GM18508 (cell line): ENCODE measurements around the gene DCAKD.

ENCODE experiments used
- ATAC-seq: cut with Tn5 transposase; IDR thresholded peaks from one replicate; pipeline ENCODE4 v1.9.1; 2021; ENCODE audit warnings: moderate number of reproducible peaks; ENCODE audit not compliant: insufficient read depth, unreplicated experiment

DCAKD gene, protein sequence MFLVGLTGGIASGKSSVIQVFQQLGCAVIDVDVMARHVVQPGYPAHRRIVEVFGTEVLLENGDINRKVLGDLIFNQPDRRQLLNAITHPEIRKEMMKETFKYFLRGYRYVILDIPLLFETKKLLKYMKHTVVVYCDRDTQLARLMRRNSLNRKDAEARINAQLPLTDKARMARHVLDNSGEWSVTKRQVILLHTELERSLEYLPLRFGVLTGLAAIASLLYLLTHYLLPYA

DNA sequence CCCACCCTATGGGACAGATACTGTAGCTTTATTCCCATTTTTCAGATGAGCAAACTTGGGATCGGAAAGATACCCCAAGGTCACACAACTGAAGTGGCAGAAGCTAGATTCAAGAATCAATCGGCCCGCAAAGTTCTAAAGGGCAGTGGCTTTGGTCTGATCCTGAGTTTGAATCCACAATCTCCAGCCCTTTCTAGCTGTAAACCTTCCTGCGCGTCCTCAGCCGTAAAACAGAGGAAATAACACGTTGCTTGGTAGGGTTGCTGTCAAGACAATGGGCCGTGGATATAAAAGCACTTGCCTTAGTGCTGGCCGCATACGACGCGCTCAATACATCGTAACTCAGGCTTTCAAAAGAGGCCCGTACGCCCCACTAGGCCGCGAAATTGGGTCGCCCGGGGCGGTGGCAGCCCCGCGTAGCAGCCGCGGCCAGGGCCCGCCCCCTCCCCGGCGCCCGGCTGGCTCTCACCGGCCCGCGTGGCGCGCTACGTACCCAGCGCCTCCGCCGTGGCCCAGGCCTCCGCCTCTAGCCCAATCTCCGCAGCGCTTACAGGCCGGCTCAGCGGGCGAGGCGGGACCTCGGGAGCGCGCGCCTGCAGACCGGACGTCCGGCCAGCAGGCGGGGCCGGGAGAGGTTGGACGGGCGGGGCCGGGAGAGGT lies at the start of gene DCAKD:
TSS of gene DCAKD (minus strand) at position 573 of the 660 bp plus-strand sequence. CDS start 16,747 bp downstream, outside the sequence.
- ATAC-seq = no peak

DNA sequence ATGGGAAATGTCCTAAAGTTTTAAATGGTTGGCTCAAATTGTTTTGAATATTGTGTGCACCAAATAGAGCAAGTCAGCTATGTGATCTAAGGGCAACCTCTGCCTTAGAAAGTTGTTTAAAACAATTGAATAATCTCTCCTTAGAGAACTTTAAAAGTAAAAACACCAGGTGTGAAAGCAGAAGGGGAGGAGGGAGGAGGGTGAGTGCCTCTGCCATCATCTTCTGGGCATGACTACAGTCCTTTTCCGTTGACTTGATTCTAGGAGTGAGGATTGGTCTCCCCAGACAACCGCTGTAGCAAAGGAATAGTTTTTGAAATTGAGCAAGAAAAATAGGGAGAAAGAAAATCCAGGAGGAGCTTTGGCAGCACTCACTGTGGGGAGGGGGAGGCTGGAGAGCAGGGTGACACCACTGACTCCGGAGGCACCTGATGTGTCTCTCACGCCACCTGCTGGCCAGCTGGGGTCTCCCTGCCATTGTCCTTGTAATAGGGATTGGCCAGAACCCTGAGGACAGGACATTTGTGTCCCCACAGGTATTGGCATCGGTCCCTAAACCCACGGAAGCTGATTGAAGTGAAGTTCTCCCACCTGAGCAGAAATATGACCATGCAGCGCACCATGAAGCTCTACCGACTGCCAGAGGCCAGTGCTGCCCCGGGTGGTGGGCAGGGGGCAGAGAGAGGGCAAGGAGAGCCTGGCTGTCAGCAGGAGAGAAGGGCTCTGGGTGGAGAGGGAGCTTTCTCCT lies 47.6 kb upstream of the DCAKD start:
- ATAC-seq = no peak

DNA sequence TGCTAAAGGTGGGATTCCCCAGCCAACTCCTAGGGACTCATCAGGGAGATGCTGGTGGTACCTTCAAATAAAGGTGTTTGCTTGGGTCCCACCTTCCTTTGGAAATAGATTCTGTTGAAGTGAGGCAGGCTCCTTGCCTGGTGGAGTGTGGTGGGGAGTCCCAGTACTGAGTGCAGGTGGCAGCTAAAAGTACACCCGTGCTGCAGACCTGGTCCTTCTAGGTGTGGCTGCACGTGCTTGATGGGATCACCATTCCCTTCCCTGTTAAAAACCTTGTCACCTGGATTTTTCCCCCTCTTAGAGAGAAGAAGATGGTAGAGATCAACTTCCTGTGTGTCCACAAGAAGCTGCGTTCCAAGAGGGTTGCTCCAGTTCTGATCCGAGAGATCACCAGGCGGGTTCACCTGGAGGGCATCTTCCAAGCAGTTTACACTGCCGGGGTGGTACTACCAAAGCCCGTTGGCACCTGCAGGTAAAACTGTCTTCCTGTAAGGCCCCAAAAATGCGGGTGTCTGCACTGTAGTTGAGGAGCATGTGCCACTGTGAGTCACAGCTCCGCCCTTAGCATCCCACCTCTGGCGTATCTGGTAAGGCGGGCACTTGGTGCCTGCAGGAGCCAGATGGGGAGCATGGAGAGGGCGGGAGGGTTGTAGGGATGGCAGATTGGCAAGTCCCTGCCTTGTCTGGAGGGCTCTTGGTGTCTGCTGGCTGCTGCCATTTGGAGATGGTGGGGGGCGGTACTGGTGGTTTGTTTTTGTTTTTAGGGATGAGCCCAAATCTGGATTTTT lies 46.8 kb upstream of the DCAKD start:
- ATAC-seq = no peak

DNA sequence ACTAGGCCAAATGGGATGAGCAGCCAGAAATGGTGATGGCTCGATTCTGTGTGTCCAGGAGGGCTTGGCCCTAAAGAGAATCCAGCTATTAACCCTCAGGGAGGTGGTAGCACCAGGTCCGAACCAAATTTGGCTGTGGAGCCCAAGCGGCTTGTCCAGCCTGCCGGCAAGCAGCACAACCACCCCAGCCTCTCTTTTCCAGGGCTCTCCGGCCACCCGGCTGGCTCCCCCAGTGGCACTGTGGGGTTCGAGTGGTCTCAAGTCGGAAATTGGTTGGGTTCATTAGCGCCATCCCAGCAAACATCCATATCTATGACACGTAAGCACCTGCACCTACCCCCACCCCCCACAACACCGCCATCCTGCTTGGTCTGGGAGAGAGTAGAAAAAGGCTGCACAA lies 45.5 kb upstream of the DCAKD start:
- ATAC-seq = no peak

GRCh38 chr17:45096141-45096540 lies 44.7 kb upstream of the DCAKD start:
- ATAC-seq = no peak

DNA sequence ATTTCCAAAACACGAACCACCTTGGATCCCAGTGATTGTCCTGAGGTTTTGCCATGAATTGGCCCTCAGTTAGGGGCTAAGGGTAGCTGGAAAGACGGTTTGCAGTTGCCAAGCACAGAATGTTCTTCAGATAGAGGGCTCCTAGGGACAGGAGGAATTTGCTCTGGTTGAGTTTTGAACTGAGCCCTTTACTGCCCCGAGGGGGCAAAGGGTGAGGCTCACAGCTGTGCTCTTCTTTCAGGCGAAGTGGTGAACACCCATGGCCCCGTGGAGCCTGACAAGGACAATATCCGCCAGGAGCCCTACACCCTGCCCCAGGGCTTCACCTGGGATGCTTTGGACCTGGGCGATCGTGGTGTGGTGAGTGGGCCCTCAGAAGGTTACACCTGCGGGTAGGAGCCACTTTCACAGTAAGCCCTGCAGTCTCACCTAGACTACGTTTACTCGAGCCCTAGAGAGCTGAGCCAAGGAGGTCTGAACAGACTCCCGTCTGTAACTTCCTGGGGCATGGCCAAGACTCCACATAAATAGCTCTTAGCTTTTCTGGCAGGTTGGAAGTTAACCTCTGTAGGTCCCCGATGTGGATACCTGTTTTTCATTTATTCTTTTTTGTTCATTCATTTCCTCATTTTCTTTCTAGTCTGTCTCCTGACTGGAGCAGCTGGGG lies 42.1 kb upstream of the DCAKD start:
- no peak for ATAC-seq

DNA sequence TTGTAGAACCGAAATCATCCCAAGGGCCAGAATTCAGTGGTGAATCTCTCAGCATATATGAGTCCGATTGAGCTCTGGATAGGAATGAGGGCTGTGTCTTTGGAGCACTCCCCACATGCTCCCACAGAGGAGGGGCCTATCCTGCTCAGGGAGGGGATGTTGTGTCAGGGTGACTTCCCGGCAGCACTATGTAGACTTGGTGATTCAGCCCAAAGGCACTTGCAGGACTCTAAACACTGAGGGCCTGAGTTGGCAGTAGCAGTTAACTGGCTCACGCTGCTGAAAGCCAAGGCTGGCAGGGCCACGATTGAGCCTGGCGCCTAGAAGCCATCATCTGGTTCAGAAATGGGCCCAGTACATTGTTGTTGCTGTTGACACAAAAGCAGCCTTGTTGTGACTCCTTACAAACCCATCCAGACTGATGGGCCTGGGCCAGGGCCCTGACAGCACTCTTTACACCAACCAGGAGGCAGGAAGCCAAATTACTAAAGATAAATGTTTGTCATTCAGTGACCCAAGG lies 41.5 kb upstream of the DCAKD start:
- no peak for ATAC-seq

- no peak for ATAC-seq
Measured at GRCh38 chr17:45091778-45092425, 40.5 kb upstream of the DCAKD start.

- ATAC-seq = no peak
Measured at GRCh38 chr17:45090711-45091110, 39.3 kb upstream of the DCAKD start.

DNA sequence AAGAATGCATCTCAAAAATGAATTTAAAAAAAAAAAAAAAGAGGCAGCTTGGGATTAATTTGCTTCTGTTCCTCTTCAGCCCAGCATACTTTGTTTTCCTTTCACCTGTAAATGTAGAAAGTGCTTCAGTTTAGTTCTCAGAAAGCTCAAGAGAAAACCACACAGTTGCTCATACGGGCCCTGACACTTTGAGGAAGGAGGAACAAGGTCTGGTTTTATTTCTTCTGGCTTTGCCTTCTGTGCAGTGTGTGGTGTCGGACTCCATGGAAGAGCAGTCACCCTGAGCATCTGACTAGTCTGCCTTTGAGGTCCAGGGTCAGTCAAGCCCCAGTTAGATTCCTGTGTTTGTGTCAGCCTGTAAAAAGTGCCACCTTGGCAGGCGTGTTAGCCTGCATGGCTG lies 37.3 kb upstream of the DCAKD start:
- ATAC-seq = no peak

DNA sequence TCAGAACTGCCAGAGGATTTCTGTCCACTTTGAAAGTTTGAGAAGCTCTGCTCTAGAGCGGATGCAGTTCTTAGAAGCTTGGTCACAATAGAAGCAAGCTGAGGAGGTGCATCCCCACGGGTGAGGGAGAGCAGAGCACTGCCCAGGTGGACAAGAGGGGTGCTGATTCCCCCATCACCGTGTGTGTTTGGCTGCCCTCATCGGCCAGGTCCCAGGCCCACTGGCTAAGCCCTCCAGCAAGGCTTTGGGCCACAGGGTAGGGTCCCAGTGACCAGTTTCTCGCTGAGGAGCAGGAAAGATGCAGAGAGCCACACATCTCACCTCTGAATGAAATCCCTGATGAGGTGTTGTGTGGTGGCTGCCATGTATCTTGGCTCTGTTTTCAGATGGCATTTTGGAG lies 36.5 kb upstream of the DCAKD start:
- ATAC-seq = no peak

DNA sequence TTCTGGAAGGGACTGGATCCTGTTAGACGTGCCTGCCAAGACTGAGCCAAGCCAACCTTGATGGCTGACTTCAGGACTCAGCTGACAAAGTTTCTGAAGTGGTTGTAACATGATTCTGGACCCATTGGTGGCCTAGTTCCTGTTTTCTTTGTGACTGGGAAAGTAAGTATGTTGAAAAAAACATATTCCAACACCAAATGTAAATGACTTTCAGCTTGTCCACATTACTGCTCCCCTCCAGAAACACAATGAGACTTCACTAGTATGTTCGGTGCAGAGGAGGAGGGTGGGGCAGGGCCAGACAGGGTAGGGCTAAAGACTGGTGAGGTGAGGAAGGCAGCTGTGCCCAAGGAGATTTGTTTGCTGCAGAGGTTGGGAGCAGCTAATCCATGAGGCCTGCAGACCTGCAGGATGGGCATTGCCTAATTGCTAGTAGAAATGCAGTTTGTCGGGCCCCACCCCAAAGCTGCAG lies 36.1 kb upstream of the DCAKD start:
- no peak for ATAC-seq

DNA sequence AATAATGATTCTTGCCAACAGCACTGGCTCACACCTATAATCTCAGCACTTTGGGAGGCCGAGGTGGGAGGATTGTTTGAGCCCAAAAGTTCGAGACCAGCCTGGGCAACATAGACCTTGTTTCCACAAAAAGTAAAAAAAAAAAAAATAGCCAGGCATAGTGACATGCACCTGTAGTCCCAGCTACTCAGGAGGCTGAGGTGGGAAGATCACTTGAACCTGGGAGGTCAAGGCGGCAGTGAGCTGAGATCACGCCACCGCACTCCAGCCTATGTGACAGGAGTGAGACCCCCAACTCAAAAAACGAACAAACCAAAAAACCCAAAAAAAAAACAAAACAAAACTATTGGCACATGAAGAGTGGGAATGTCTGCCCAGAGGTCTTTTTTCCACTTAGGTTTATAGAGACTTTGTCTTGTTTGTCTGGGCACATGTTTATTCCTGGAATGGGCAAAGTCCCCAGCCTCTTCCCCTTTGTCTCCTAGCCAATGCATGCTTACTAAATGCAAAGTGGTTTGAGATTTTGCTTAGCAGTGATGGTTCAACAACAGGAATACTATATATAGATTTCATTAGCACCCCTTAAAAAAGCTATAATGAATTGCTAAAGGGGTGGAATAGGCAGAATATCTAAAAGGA lies 35.6 kb upstream of the DCAKD start:
- no peak for ATAC-seq

DNA sequence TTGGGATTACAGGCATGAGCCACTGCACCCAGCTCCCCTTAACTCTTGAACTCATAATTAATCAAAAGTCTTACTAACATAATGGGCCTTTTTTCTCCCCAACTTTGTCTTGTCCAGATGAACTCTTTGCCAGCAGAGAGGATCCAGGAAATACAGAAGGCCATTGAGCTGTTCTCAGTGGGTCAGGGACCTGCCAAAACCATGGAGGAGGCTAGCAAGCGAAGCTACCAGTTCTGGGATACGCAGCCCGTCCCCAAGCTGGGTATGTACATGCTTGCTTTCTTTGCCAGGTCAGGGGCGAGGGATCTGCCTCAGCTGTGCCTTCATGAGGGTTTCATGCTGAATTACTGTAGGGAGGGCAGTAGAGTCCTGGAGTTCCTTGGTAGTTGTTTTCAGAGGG lies 35.0 kb upstream of the DCAKD start:
- ATAC-seq = no peak

DNA sequence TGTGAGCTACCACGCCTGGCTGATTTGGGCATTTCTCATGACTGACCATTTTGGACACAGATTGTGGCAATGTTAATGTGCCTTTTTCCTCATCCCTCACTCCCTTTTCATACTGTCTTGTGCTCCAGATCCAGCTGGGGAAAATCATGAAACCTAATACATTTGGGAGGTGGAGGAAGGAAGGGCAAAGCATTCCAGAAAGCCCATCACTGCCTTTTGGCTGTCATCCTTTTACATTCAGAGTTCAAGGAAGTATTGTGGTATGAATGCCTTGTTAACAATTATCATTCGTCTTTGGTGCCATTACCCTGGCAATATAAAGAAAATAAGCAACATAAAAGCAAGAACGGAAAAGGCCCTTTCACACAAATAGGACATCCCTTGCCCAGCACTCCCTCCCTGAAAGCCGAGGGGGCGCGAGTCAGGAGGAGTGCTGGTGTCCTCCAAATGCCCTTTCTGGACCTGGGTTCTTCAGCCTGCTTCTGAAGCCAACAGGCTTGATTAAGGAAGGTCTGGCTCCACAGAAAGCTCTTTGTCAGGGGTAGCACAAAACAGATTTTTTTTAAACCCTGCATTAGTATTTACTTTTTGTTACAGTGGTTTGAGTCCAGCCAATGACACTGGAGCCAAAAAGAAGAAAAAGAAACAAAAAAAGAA lies 29.7 kb upstream of the DCAKD start:
- no peak for ATAC-seq

DNA sequence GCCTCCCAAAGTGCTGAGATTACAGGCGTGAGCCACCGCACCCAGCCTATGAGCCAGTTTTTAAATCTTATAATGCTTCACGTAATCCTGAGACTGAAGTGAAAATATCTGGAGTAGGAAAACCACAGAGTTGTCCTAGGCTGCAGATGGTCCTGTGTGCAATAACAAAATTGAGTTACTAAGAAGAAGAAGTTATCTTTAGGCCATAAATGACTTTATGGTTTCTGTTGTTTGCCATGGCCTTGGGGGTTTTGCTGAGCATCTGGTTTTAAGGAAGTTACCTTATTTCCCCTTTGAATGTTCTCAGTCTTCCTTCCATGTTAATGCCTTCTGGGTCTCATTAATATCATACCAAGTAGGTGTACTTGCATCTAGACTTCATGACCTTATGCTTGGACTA lies 26.2 kb upstream of the DCAKD start:
- ATAC-seq = no peak

GRCh38 chr17:45073414-45074070 lies 22.1 kb upstream of the DCAKD start:
- ATAC-seq = no peak

DNA sequence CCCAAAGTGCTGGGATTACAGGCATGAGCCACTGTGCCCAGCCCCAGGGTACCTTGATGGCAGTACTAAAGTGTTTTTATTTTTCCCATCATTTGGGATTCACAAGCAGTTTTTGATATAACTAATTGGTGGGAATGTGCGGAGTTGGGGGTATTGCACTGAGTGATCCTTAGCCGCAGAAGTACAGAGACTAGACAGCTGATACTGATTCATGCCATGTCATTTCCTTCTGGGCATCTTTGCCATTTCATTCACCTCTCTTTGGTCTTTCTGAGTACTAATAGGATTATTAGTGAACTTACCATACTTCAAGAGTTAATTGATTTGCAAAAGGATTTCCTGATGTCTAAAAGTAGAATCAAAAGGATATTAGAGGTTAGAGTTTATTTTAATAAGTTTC lies 19.4 kb upstream of the DCAKD start:
- no peak for ATAC-seq
